ENCODE results near the gene NCOA1. TPM values are rescaled to one million over a fixed set of nuclear protein-coding genes. Genes with fewer than 3 reads are reported as not detected.
A peak's percentile ranks its signal among the peaks of the same experiment; 100 is the strongest.

Gene NCOA1
- total and polyA plus RNA-seq, 4 experiments from 2014 or later = 5.9 to 46.2 (median 34.8) TPM

- peak overlapping the region in 5 of 7 donors; percentile 17 to 89 (median 38) for H3K27ac Mint-ChIP-seq
- H3K27ac ChIP-seq (ENCODE audit: low read depth, low read length) = no peak overlapping the region
- H3K4me3 ChIP-seq (ENCODE audit: low read length in 2 of 2) = no peak overlapping the region
- H3K9me3 ChIP-seq (ENCODE audit: control insufficient read depth in 1 of 2, low read length in 2 of 2) = no peaks in the 10 kb centered on the region
- POLR2A ChIA-PET (ENCODE audit: partially characterized antibody) = interaction anchor here (0.6 kb wide), 1 partner anchor 14 kb away, joined by 3 read pairs; no protein-coding TSS in a partner anchor
- H3K4me1 ChIP-seq (ENCODE audit: insufficient read depth, low read length) = peaks cover 60% of the 10 kb centered on the region
- CTCF ChIA-PET (ENCODE audit: partially characterized antibody) = no interaction called here
- H3K36me3 ChIP-seq (ENCODE audit: insufficient read depth, low read length) = no peaks in the 10 kb centered on the region
- intact Hi-C loops (cut with micrococcal nuclease) = loop anchor here (5.0 kb wide), 1 partner anchor 1749 kb away; the partner anchor contains the start of genes HADHA and HADHB
- H3K4me3 Mint-ChIP-seq = peak overlapping the region in 7 of 8 donors; percentile 82 to 90 (median 87)
- H3K36me3 Mint-ChIP-seq = peaks cover 0 to 5% of the 10 kb centered on the region in 2 donors
- no peaks in the 10 kb centered on the region for H3K27me3 Mint-ChIP-seq
- H3K4me1 Mint-ChIP-seq = peaks cover 48 to 76% (median 62%) of the 10 kb centered on the region in 4 donors
- no peak for DNase-seq
- peaks cover 0 to 2% (median 0%) of the 10 kb centered on the region in 8 donors for H3K9me3 Mint-ChIP-seq
- no peaks in the 10 kb centered on the region for H3K27me3 ChIP-seq (ENCODE audit: insufficient read depth, low read length)
Measured at GRCh38 chr2:24493713-24494112, 2.7 kb downstream of the NCOA1 start.

GRCh38 chr2:24494410-24494809 lies 3.4 kb downstream of the NCOA1 start:
- ChIA-PET CTCF (ENCODE audit: partially characterized antibody) (no interaction called here), POLR2A (ENCODE audit: partially characterized antibody) (no interaction called here)
- intact Hi-C loops (cut with micrococcal nuclease) = loop anchor here (5.0 kb wide), 1 partner anchor 1748 kb away; the partner anchor contains the start of genes HADHA and HADHB
- no peaks in the 10 kb centered on the region for H3K27me3 ChIP-seq (ENCODE audit: insufficient read depth, low read length)
- no peaks in the 10 kb centered on the region for H3K36me3 ChIP-seq (ENCODE audit: insufficient read depth, low read length)
- Mint-ChIP-seq H3K4me1 (peaks cover 45 to 78% (median 61%) of the 10 kb centered on the region in 4 donors), H3K27ac (peak overlapping the region in 1 of 7 donors; percentile 75), H3K9me3 (peaks cover 0 to 2% (median 0%) of the 10 kb centered on the region in 8 donors), H3K36me3 (peaks cover 0 to 5% of the 10 kb centered on the region in 2 donors), H3K27me3 (no peaks in the 10 kb centered on the region), H3K4me3 (peak overlapping the region in 2 of 8 donors; percentile 57 to 86)
- H3K4me1 ChIP-seq (ENCODE audit: insufficient read depth, low read length) = peaks cover 58% of the 10 kb centered on the region
- DNase-seq = no peak
- H3K9me3 ChIP-seq (ENCODE audit: control insufficient read depth in 1 of 2, low read length in 2 of 2) = no peaks in the 10 kb centered on the region
- H3K4me3 ChIP-seq (ENCODE audit: low read length in 2 of 2) = no peak overlapping the region
- H3K27ac ChIP-seq (ENCODE audit: low read depth, low read length) = no peak overlapping the region

GRCh38 chr2:24495451-24495850 lies 4.4 kb downstream of the NCOA1 start:
- no peaks in the 10 kb centered on the region for H3K9me3 ChIP-seq (ENCODE audit: control insufficient read depth in 1 of 2, low read length in 2 of 2)
- peaks cover 0 to 3% of the 10 kb centered on the region in 2 donors for H3K36me3 Mint-ChIP-seq
- H3K9me3 Mint-ChIP-seq = no peaks in the 10 kb centered on the region
- H3K4me1 Mint-ChIP-seq = peaks cover 41 to 78% (median 59%) of the 10 kb centered on the region in 4 donors
- no peak overlapping the region for H3K27ac Mint-ChIP-seq
- POLR2A ChIA-PET (ENCODE audit: partially characterized antibody) = interaction anchor here (0.6 to 1.1 kb wide), 3 partner anchors 26 to 674 kb away, joined by 3 read pairs; partner anchors contain the start of genes CENPO and PTRHD1
- CTCF ChIA-PET (ENCODE audit: partially characterized antibody) = no interaction called here
- no peaks in the 10 kb centered on the region for H3K27me3 ChIP-seq (ENCODE audit: insufficient read depth, low read length)
- intact Hi-C loops (cut with micrococcal nuclease) = no loop called here
- DNase-seq = no peak
- no peaks in the 10 kb centered on the region for H3K27me3 Mint-ChIP-seq
- no peak overlapping the region for H3K4me3 ChIP-seq (ENCODE audit: low read length in 2 of 2)
- H3K4me3 Mint-ChIP-seq = no peak overlapping the region
- H3K27ac ChIP-seq (ENCODE audit: low read depth, low read length) = no peak overlapping the region
- H3K36me3 ChIP-seq (ENCODE audit: insufficient read depth, low read length) = no peaks in the 10 kb centered on the region
- H3K4me1 ChIP-seq (ENCODE audit: insufficient read depth, low read length) = peaks cover 51% of the 10 kb centered on the region

GRCh38 chr2:24496959-24497358 lies 5.9 kb downstream of the NCOA1 start:
- Histone ChIP-seq H3K9me3 (ENCODE audit: control insufficient read depth in 1 of 2, low read length in 2 of 2) (no peaks in the 10 kb centered on the region), H3K4me3 (ENCODE audit: low read length in 2 of 2) (no peak overlapping the region), H3K4me1 (ENCODE audit: insufficient read depth, low read length) (peaks cover 54% of the 10 kb centered on the region), H3K36me3 (ENCODE audit: insufficient read depth, low read length) (no peaks in the 10 kb centered on the region), H3K27ac (ENCODE audit: low read depth, low read length) (no peak overlapping the region), H3K27me3 (ENCODE audit: insufficient read depth, low read length) (no peaks in the 10 kb centered on the region)
- no peak for DNase-seq
- intact Hi-C loops (cut with micrococcal nuclease) = no loop called here
- Mint-ChIP-seq H3K27ac (no peak overlapping the region), H3K36me3 (no peaks in the 10 kb centered on the region), H3K9me3 (no peaks in the 10 kb centered on the region), H3K4me1 (peaks cover 43 to 80% (median 64%) of the 10 kb centered on the region in 4 donors), H3K4me3 (no peak overlapping the region), H3K27me3 (no peaks in the 10 kb centered on the region)
- CTCF ChIA-PET (ENCODE audit: partially characterized antibody) = no interaction called here
- POLR2A ChIA-PET (ENCODE audit: partially characterized antibody) = interaction anchor here (1.3 kb wide), 1 partner anchor 10 kb away, joined by 4 read pairs; no protein-coding TSS in a partner anchor

DNA sequence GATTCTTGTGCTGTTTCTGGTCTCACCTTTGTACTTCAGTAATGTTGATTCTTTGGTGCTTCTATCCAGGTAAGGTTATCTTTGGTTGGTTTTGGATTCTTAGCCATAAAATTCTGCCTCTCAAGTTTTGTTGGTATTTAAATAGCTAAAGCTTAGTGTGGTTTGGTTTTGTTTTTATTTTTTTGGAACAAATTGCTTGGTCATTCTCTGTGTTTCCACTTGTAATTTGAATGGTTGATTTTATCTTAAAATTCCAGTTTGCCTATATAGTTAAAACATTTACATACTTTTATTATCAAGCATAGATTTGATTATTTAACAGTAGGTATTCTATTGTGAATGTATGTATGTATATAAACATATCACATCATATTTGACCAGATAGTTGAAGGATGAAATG lies 6.6 kb downstream of the NCOA1 start:
- no peak overlapping the region for H3K27ac ChIP-seq (ENCODE audit: low read depth, low read length)
- DNase-seq = no peak
- intact Hi-C loops (cut with micrococcal nuclease) = no loop called here
- H3K4me1 Mint-ChIP-seq = peaks cover 45 to 80% (median 64%) of the 10 kb centered on the region in 4 donors
- no peak overlapping the region for H3K4me3 Mint-ChIP-seq
- peaks cover 54% of the 10 kb centered on the region for H3K4me1 ChIP-seq (ENCODE audit: insufficient read depth, low read length)
- H3K9me3 ChIP-seq (ENCODE audit: control insufficient read depth in 1 of 2, low read length in 2 of 2) = no peaks in the 10 kb centered on the region
- H3K36me3 ChIP-seq (ENCODE audit: insufficient read depth, low read length) = no peaks in the 10 kb centered on the region
- H3K9me3 Mint-ChIP-seq = no peaks in the 10 kb centered on the region
- H3K27me3 Mint-ChIP-seq = no peaks in the 10 kb centered on the region
- no peaks in the 10 kb centered on the region for H3K36me3 Mint-ChIP-seq
- ChIA-PET CTCF (ENCODE audit: partially characterized antibody) (no interaction called here), POLR2A (ENCODE audit: partially characterized antibody) (no interaction called here)
- no peak overlapping the region for H3K4me3 ChIP-seq (ENCODE audit: low read length in 2 of 2)
- no peaks in the 10 kb centered on the region for H3K27me3 ChIP-seq (ENCODE audit: insufficient read depth, low read length)
- H3K27ac Mint-ChIP-seq = no peak overlapping the region

DNA sequence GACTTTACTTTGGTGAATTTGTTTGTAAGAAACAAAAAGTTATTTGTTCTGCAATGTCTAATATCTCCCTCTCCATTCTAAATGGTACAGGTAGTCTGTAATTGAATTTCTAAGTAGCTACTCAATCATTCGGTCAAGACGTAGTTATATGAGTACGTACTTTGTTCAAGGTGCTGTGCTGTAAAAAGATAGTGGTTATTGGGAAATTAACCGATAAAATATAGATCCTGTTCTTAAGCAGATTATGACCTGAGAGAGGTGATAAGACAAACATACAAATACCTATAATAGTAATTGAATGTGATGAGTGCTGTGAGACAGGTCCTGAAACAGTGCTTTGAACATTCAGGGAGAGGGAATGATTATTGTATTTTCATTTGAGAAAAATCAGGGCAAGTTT lies 7.1 kb downstream of the NCOA1 start:
- H3K4me1 ChIP-seq (ENCODE audit: insufficient read depth, low read length) = peaks cover 54% of the 10 kb centered on the region
- no peaks in the 10 kb centered on the region for H3K9me3 ChIP-seq (ENCODE audit: control insufficient read depth in 1 of 2, low read length in 2 of 2)
- POLR2A ChIA-PET (ENCODE audit: partially characterized antibody) = no interaction called here
- H3K27ac Mint-ChIP-seq = peak overlapping the region in 1 of 7 donors; percentile 1
- intact Hi-C loops (cut with micrococcal nuclease) = no loop called here
- H3K27me3 ChIP-seq (ENCODE audit: insufficient read depth, low read length) = no peaks in the 10 kb centered on the region
- no peaks in the 10 kb centered on the region for H3K9me3 Mint-ChIP-seq
- no peaks in the 10 kb centered on the region for H3K27me3 Mint-ChIP-seq
- H3K4me3 ChIP-seq (ENCODE audit: low read length in 2 of 2) = no peak overlapping the region
- peaks cover 45 to 80% (median 64%) of the 10 kb centered on the region in 4 donors for H3K4me1 Mint-ChIP-seq
- no peak overlapping the region for H3K27ac ChIP-seq (ENCODE audit: low read depth, low read length)
- CTCF ChIA-PET (ENCODE audit: partially characterized antibody) = no interaction called here
- H3K36me3 Mint-ChIP-seq = no peaks in the 10 kb centered on the region
- peak overlapping the region in 1 of 8 donors; percentile 6 for H3K4me3 Mint-ChIP-seq
- DNase-seq = no peak
- H3K36me3 ChIP-seq (ENCODE audit: insufficient read depth, low read length) = no peaks in the 10 kb centered on the region

DNA sequence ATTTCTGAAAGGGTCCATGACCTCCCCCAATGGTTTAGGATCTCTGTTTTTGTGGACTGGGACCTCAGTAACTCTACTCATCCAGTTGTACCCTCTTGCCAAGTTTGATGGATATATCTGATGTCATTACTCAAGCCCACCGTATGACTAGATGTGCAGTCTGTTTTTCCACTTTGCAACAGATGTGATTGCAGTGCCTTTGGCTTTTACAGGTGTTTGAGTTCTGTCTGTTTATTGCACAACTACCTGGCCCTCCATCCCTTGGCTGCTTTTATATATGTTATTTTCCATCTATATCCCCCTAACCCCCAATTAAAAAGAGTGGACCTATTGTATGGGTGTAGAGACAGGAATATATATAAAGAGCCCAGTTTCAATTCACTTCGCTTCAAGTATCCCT lies 10.8 kb downstream of the NCOA1 start:
- POLR2A ChIA-PET (ENCODE audit: partially characterized antibody) = no interaction called here

More for the DNA sequence above, 10.8 kb downstream of the NCOA1 start:
- no peaks in the 10 kb centered on the region for H3K27me3 Mint-ChIP-seq
- CTCF ChIA-PET (ENCODE audit: partially characterized antibody) = no interaction called here
- no peaks in the 10 kb centered on the region for H3K9me3 ChIP-seq (ENCODE audit: control insufficient read depth in 1 of 2, low read length in 2 of 2)
- no peak overlapping the region for H3K4me3 Mint-ChIP-seq
- no peak overlapping the region for H3K27ac ChIP-seq (ENCODE audit: low read depth, low read length)
- peaks cover 43 to 76% (median 56%) of the 10 kb centered on the region in 4 donors for H3K4me1 Mint-ChIP-seq
- no peaks in the 10 kb centered on the region for H3K9me3 Mint-ChIP-seq
- no peak for DNase-seq
- intact Hi-C loops (cut with micrococcal nuclease) = no loop called here
- no peaks in the 10 kb centered on the region for H3K27me3 ChIP-seq (ENCODE audit: insufficient read depth, low read length)
- H3K36me3 ChIP-seq (ENCODE audit: insufficient read depth, low read length) = no peaks in the 10 kb centered on the region
- H3K4me3 ChIP-seq (ENCODE audit: low read length in 2 of 2) = no peak overlapping the region
- peaks cover 38% of the 10 kb centered on the region for H3K4me1 ChIP-seq (ENCODE audit: insufficient read depth, low read length)
- peak overlapping the region in 1 of 7 donors; percentile 15 for H3K27ac Mint-ChIP-seq
- H3K36me3 Mint-ChIP-seq = peaks cover 1 to 3% of the 10 kb centered on the region in 2 donors

All from CD4-positive, alpha-beta memory T cell (primary cell).